NCI-H1105 treated with DMSO at 0.1 percent for 48 hours (cell line): ENCODE measurements around the gene SOS2.
"Not testable (repeated sequence)": the region's sequence is repeated elsewhere in the genome, so short reads cannot be mapped to it uniquely, and the experiment has no call there.

ENCODE experiments used
- DNase-seq: peaks from one replicate; lab custom pipeline; 2025; lab: John Stamatoyannopoulos, UW

SOS2 gene

DNA sequence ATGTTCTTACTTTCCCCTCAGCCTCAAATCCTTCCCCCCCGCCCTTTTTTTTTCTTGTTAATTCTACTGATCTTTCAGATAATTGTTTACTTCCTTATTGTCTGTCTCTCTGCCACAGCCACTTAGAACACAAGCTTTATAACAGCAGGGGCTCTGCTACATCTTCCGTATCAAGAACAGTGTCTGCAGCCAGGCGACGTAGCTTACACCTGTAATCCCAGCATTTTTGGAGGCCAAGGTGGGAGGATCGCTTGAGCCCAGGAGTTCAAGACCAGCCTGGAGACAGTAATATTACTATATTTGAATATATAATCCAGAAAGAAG lies 5.4 kb downstream of the SOS2 start:
- no peak for DNase-seq

DNA sequence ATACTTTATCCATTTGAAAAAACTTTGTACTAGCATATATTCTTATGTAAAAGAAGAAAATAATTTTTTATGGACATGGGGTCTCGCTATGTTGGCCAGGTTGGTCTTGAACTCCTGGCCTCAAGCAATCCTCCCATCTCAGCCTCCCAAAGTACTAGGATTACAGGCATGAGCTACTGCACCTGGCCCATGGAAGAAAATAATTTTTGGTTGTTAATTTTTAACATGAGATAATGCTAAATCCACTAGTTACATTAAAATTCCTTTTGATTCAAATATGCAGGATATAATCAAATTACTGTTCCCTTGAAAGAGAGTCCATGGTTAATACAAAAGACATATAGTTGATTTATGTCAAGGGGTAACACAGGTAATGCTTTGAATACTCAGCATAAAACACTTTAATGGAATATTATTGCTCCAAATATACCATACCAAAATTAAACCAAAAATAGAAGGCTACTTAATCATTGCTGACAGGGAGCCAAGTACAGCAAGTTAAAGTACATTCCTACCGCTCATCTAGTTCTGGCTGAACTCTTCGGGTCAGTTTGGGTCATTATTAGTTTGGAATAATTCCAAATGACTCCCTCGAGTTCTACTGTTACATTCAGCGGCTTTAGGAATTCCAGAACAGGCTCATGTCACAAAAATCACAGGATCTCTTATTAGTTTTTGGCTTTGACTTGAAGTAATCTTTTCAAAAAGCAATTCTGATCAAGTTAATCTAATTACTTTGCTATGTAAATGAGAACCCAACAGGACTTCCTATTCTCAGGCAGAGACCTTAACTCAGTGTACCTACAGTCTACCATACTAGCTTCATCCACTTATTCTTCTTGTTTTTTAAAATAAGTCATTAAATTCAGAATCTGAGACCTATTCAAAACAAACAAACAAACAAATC lies 6.1 kb downstream of the SOS2 start:
- no peak for DNase-seq

DNA sequence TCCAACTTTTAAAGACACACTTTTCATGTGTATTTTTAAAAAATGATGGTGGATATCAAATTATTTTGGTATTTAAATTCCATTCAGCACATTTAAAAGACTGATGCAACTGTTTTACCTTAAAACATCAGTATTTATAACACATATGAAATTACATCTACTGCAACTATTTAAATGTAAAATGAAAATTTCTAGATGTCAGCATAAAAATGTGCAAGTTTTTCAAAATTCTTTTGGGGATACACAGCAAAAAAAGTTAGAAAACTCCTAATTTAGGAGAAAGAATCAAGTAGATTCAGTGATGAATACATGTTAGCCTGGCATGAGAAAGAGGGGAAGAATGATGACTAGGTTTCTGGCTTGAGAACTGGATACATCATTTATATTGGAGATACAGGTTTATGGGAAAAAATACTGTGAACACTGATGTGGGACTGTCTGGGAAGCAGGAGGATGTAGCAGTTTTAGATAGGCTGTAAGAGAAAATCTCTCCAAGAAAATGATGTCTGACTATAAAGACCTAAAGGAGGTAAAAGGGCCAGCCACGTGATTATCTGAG lies 9.2 kb downstream of the SOS2 start:
- DNase-seq = no peak

DNA sequence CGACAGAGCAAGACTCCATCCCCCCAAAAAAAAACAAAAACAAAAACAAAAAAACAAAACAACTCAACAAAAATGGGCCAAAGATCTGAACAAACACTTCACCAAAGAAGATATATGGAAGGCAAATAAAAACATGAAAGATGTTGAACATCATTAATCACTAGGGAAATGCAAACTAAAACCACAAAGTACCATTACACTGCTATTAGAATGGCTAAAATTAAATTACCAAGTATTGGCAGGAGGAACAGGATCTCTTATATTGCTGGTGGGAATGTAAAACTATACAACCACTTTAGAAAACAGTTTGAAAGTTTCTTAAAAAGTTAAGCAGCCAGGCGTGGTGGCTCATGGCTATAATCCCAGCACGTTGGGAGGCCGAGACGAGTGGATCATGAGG lies 12.9 kb downstream of the SOS2 start:
- DNase-seq = no peak

DNA sequence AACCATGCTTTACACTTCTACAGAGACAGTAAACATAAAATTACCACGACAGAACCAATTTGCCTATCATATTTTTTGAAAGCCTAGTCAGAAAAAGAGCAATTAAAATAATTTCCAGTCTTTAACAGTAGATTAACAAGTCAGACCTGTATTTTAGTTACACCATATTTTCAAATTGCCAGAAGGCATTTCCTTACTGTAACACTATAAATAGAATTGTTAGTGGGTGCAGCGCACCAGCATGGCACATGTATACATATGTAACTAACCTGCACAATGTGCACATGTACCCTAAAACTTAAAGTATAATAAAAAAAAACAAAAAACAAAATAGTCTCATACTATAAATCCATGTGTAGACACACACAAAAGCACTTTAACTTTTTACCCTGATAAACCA lies 16.0 kb downstream of the SOS2 start:
- no peak for DNase-seq

DNA sequence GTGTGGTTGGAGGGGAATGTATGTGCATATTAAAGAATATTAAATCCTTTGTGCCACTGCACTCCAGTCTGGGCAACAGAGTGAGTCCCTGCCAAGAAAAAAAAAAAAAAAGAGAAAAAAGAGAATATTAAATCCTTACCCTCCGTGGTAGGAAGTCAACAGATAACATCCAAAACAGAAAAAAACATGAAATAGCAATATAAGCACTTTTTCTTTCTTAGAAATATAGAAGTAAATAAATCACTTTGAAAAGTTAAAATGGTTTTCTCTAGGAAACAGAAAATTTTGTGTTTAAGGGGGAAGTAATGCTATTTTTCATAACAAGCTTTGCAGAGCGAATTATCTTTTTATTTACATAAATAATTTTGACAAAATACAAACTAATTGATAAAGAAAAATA lies 17.6 kb downstream of the SOS2 start:
- no peak for DNase-seq

DNA sequence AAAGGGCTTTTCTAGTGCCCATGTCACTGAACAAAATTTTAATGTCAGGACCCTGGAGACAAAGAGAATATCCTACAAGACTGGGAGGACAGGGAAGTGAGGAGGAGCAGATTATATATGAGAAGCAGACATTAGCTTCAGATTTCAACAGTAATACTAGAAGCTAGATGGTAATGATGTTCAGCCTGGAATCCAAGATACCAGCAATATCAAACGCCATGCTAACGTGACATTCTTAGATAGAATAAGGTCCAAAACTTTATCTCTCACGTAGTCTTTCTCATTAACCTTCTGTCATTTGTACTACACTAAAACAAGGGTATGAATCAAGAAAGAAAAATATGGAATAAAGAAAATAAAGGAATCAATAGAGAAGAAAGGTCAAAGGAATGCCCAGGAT lies 18.7 kb downstream of the SOS2 start:
- DNase-seq = no peak

DNA sequence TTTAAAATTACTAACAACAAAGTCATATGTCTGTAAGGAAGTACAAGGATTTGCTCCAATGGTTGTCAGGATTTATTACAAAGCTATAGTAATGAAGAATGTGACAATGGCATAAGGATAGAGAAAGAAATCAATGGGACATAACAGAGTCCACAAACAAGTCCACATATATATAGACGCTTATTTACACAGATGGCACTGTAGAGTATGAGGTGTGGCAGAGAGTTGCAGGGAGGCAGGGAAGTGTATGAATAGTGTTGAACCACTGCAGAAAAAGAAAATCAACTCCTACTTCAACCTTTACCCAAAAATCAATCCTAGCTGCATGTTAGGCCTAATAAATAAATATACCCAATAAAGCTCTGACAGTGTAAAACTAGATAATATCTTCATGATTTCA lies 21.3 kb downstream of the SOS2 start:
- no peak for DNase-seq

DNA sequence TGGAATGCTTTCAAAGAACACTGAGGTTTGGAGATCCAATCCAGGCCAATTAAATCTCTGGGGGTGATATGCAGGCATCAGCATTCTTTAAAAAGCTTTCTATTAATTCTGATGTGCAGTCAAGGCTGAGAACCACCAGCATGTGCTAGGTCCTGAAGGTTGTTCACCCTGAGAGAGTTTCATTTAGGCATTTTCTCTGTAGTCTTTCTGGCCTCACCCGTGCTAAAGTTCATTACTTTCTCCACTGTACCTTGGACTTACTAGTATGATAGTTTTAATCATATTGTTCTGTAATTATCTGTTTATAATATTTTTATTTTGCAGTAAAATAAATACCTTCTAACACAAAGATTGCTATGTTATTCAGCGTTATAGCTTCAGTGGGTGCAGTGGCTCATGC lies 32.9 kb downstream of the SOS2 start:
- no peak for DNase-seq

DNA sequence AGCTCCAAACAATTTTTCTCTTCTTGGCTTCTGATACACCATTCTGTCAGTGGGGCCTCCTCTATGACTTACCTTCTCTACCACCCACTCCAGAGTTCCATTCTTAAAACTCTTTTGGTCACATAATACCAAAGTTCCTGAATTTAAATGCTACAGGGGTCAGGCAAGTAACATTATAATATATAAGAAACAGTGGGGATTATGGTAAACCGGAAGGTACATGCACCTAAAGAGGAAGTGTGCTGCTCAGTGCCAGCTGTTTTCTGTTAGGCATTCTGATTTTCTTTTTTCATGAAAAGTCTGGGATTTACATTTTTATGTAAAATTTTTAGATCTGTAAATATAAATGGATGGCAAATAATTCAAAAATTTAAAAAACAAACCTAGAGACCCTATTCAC lies 39.9 kb downstream of the SOS2 start:
- no peak for DNase-seq

DNA sequence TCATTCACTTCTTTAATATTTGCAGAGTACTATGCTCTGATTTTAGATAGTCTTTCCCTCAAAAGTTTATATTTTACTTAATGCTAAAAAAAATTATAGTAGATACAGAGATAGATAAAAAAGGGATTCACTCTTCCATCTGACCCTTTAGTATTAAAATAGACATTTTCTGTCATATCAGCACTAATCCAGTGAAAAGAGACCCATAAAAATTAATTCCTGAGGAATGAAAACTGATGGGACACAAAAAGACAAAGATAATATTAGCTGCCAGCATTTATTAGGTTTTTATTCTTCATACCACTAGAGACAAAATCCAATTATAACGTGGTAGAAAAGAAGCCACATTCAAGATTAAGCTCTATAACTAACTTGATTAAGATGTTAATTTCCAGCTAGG lies 45.3 kb downstream of the SOS2 start:
- no peak for DNase-seq

DNA sequence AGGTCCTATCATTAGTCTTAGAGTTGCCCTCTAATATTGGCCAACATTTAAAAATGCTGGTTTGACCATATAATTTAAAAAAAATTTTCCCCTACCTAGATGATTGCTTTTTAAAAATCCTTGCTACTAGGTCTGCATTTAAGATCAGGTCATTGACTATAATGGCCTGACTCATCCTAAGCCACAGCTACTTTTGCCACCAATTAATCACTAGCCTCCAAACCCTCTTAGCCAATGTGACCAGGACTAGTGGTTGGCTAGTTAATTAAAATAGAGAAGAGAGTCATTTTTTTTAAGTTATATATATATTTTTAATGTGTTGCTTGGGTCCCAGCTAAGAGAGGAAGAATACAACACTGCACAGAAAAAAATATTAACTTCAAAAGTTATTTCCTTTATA lies 57.5 kb downstream of the SOS2 start:
- DNase-seq = no peak

DNA sequence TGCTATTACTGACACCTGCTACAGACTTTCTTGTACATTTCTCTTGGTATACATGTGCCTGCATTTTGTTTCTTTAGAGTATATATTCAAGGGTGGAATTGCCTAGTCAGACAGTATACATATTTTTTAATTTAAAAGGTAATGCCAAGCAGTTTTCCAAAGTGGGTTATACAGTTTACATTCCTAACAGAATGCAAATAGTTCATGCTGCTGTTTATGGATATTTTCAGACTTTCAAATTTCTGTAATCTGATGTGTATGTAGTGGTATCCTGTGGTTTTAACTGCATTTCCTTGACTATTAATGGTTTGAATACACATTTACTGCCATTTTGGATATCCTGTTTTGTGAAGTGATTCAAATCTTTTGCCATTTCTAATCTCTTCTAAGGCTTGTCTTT lies 59.5 kb downstream of the SOS2 start:
- DNase-seq = no peak

DNA sequence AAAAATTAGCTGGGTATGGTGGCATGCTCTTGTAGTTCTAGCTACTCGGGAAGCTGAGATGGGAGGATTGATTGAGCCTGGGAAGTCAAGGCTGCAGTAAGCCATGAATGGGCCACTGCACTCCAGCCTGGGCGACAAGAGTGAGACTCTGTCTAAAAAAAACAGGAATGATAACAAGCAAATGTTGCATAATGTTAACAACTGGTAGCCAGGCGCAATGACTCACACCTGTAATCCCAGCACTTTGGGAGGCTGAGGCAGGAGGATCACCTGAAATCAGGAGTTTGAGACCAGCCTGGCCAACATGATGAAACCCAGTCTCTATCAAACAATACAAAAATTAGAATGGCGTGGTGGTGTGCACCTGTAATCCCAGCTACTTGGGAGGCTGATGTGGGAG lies 64.0 kb downstream of the SOS2 start:
- not testable (repeated sequence) for DNase-seq

DNA sequence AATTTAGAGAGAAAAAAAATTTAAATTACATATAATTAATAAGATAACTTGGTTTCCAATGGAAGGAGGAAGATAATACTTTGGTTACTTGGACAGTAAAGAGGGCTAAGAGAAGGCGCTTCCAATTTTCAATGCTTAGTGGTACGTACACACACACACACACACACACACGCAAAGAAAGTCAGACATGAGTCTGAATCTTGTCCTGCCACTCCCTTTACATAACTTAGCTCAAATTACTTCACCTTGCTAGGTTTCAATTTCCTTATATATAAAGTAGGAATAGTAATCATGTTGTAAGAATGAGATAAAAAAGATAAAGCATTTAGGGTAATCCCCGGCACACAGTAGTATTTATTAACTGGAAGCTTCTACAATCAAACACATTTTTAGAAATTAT lies 75.3 kb downstream of the SOS2 start:
- no peak for DNase-seq

DNA sequence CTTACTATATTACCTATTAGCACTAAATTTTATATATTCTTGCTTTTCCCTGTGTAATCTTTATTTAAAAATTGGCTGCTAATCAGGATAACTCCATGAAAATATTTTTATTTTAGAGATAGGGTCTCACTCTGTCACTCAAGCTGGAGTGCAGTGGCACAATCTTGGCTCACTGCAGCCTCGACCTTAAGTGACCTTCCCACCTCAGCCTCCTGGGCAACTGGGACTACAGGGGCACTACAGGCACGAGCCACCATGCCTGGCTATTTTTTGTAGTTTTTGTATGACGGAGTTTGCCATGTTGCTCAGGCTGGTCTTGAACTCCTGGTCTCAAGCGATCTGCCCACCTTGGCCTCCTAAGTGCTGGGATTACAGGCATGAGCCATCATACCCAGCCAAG lies 82.6 kb downstream of the SOS2 start:
- DNase-seq = no peak

DNA sequence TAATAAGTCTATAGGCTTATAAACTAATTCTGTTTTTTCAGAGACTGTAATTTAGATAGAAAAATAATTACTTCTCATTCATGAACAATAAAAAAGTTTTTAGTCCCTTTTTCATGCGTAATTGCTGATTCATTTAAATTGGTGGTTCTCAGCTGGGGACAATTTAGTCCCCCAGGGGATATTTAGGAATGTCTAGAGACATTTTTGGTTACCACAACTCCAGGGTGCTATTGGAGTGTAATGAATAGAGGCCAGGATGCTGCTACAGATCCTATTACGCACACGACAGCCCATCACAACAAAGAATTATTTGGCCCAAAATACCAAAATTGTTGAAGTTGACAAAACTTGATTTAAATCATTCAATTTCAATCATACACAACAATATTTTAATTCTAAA lies 92.2 kb downstream of the SOS2 start:
- no peak for DNase-seq

DNA sequence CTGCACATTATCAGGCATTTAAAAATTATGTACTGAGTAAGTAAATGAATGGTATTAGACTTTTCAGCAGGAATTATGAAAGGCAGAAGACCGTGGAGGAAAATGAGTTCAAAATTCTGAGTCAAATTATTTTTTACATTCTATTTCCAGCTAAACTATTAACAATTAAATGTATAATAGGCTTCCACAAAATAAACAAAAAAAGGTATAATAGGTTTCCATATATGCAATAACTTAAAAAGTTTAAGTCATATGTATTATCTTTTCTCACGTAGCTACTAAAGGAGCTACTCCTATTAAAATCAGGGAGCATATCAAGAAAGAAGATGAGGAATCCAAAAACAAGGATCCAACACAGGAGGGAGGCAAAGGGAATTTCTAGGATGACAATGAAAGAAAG lies 103.6 kb downstream of the SOS2 start:
- DNase-seq = no peak

DNA sequence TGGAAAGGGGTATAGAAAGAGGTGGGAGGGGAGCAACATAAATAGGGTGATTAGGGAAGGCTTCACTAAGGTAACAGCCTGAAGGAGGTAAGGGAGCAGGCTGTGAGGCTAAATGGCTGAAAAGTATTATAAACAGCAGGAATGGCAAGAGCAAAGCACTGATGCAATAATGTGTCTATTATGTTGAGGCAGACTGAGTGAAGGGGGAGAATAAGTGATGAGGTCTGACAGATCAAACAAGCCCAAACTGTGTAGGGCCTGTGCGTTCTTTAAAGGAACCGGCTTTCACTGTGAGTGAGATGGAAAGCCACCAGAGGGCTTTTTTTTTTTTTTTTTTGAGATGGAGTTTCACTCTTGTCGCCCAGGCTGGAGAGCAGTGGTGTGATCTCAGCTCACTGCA lies 108.3 kb downstream of the SOS2 start:
- DNase-seq = no peak

DNA sequence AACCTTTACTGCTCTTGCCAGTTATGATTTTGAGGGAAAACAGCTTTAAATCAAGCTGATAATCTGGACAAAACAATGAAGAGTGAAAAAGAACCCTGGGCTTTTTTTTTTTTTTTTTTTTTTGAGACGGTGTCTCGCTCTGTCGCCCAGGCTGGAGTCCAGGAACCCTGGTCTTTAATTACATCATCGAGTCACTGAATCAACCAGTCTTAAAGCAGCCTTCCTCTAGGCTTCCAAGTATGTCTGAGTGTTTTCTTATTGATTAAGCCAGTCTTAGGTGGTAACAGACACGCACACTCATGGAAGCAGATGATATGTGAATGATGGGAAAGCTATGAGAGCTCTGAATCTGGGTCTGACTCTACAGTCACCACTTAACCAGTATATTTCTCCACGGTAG lies 109.1 kb downstream of the SOS2 start:
- no peak for DNase-seq

DNA sequence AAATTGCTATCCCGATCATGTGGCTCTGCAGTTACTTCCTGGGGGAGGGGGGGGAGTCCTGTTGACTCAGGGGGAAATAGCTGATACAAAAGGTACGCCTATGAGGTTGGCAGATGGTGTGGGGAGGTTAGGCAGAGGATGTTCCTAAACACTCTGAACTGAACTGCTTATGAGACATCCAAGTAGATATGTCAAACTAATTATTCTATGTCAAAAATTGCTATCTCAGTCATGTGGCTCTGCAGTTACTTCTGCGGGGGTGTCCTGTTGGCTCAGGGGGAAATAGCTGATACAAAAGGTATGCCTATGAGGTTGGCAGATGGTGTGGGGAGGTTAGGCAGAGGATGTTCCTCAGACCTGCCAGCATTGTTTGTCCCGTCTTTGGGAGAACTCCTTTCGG lies 109.9 kb downstream of the SOS2 start:
- no peak for DNase-seq

DNA sequence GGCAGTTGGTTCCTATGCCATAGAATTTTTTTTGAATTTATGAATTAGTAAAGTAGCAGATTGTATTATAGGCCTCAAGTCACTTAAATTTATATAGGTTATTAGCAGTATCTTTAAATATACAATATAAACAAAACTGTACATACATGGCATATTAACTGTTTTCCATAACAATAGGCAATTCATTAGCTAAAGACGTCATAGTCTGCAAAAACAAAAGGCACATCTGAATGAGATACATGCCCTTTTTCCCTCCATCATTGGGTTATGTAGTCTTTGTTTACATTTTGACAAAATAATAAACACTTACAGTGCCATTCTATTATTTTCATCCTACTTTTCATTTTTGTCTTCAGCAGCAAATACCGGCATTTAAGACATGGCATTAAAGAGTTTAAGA lies 113.9 kb downstream of the SOS2 start:
- no peak for DNase-seq

DNA sequence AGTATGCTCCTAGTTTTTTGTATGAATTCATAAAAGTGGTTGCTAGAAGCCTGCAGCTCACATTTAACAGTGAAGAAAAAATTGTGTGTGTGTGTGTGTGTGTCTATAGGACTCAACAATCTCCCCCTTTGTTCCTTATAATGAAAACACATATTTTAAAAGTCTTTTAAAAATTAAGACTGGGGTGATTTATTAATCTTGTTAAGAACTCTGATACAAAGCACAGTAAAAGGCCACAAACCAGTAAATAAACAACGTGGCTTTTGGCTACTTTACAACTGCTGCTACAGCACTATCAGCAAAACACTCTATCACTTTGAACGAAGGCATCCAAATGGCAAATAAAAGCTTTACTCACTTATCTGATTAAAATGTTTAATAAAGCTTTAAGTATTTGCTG lies 114.4 kb downstream of the SOS2 start:
- DNase-seq = no peak
